HepG2 (cell line): ENCODE data around the gene ITIH2. TPM values are rescaled to one million over a fixed set of nuclear protein-coding genes. Genes with fewer than 3 reads are reported as not detected.

Source experiments
- ATAC-seq: fragments of 200-7000 bp; cut with Tn5 transposase; 3 replicates; pipeline ENCODE4 v1.9.1; 2020; ENCODE audit warnings: mild to moderate bottlenecking, moderate library complexity
- BruUV-seq: library from RNA; stranded (reverse); fragments of 400-500 nt; replicated peaks from 2 replicates; lab custom pipeline; 2021; lab: Mats Ljungman, UMichigan
- CTCF ChIA-PET: fragments of 300-600 bp; formaldehyde crosslinking; extraction: SDS; loops from one replicate; lab custom pipeline; 2021; ENCODE audit warnings: low total read pairs, inconsistent platforms, low intra/inter-chr PET ratio; lab: Yijun Ruan, JAX
- POLR2A ChIA-PET: fragments of 350-600 bp; sonication (Branson Sonifier 250); formaldehyde crosslinking; loops from one replicate; lab custom pipeline; 2020; ENCODE audit warnings: antibody characterized with exemption, inconsistent platforms; lab: Yijun Ruan, JAX
- DNase-seq: peaks from one replicate; pipeline ENCODE4 v3.0.0-alpha.2; 2015; ENCODE audit warnings: low spot score
- FAIRE-seq: peaks from 3 replicates; lab custom pipeline; 2011; peaks lifted over from hg19 to GRCh38; lab: Jason Lieb, UNC
- H2AFZ ChIP-seq: one replicate; pipeline ENCODE4 v1.6.1; 2011; ENCODE audit warnings: low read length, inconsistent platforms
- H3K27ac ChIP-seq: fragments of 300-600 bp; 3 replicates; pipeline ENCODE4 v1.8.0; 2011; ENCODE audit warnings: mixed run types, mild to moderate bottlenecking, mixed read lengths, low read length, inconsistent platforms; ENCODE audit not compliant: insufficient read depth; ENCODE audit errors: extremely low read length
- H3K27me3 ChIP-seq, 2 experiments: fragments of 200-600 bp in 1 of 2; 2 replicates in 1 of 2; 3 replicates in 1 of 2; pipeline versions ENCODE4 v1.6.0 to v1.8.0; 2011; ENCODE audit warnings: low read length in 2 of 2, mild to moderate bottlenecking in 2 of 2, moderate library complexity in 2 of 2, inconsistent platforms in 1 of 2; ENCODE audit not compliant: insufficient read depth in 2 of 2, control insufficient read depth in 1 of 2
- H3K36me3 ChIP-seq, 2 experiments: fragments of 200-600 bp in 1 of 2; replicated peaks in 1 of 2; 2 replicates in 1 of 2; 3 replicates in 1 of 2; pipeline versions ENCODE4 v1.5.1 to v1.8.0; 2011; ENCODE audit warnings: low read length in 2 of 2, inconsistent platforms in 1 of 2; ENCODE audit not compliant: insufficient read depth in 2 of 2, control insufficient read depth in 1 of 2
- H3K4me1 ChIP-seq: 2 replicates; pipeline ENCODE4 v1.5.1; 2012; ENCODE audit warnings: low read length, inconsistent platforms; ENCODE audit not compliant: insufficient read depth
- H3K4me2 ChIP-seq: 2 replicates; pipeline ENCODE4 v1.6.0; 2011; ENCODE audit warnings: low read depth, low read length, inconsistent platforms
- H3K4me3 ChIP-seq, 3 experiments: fragments of 200-600 bp in 1 of 3; sonication (generic), shearing (Covaris generic) in 1 of 3; replicated peaks in 1 of 3; 2 replicates each; pipeline ENCODE4 v1.5.1; 2011 to 2016; ENCODE audit warnings: low read length in 3 of 3, inconsistent platforms in 2 of 3, low read depth in 2 of 3, mild to moderate bottlenecking in 2 of 3, control low read depth in 1 of 3, mixed read lengths in 1 of 3; ENCODE audit not compliant: insufficient read depth in 1 of 3
- H3K79me2 ChIP-seq: one replicate; pipeline ENCODE4 v1.6.1; 2011; ENCODE audit warnings: low read length, inconsistent platforms; ENCODE audit not compliant: insufficient read depth
- H3K9ac ChIP-seq: 2 replicates; pipeline ENCODE4 v1.6.0; 2011; ENCODE audit warnings: mild to moderate bottlenecking, low read depth, low read length, inconsistent platforms; ENCODE audit not compliant: insufficient read depth
- H3K9me3 ChIP-seq: 2 replicates; pipeline ENCODE4 v1.5.1; 2012; ENCODE audit warnings: mild to moderate bottlenecking, low read length
- H4K20me1 ChIP-seq: 2 replicates; pipeline ENCODE4 v1.6.0; 2011; ENCODE audit warnings: inconsistent platforms, mild to moderate bottlenecking, low read length, moderate library complexity; ENCODE audit not compliant: insufficient read depth
- ARID3A ChIP-seq: IDR thresholded peaks from 2 replicates; pipeline ENCODE4 v1.6.1; 2012; ENCODE audit warnings: low read depth, low read length, improper control_type of control experiment
- DZIP1 ChIP-seq: sonication (generic); formaldehyde crosslinking; IDR thresholded peaks from 2 replicates; pipeline ENCODE4 v1.5.0; 2020; ENCODE audit warnings: mild to moderate bottlenecking, missing genetic modification reagents
- HNRNPK ChIP-seq: fragments of 200-400 bp; formaldehyde crosslinking; IDR thresholded peaks from 2 replicates; pipeline ENCODE4 v1.6.1; 2018; ENCODE audit warnings: low read length, low read depth, moderate library complexity, mild to moderate bottlenecking; ENCODE audit not compliant: poor library complexity, severe bottlenecking
- MLLT10 ChIP-seq: sonication (generic); formaldehyde crosslinking; IDR thresholded peaks from 2 replicates; pipeline ENCODE4 v1.4.0; 2020; ENCODE audit warnings: missing genetic modification reagents
- NR2F6 ChIP-seq, 2 experiments: IDR thresholded peaks; 2 replicates each; pipeline ENCODE4 v1.6.1; 2016; ENCODE audit warnings: antibody characterized with exemption in 1 of 2, mild to moderate bottlenecking in 1 of 2
- RBM22 ChIP-seq: fragments of 200-400 bp; formaldehyde crosslinking; optimal IDR thresholded peaks from 2 replicates; pipeline ENCODE3; 2017; ENCODE audit warnings: mild to moderate bottlenecking, low read length, moderate library complexity
- RBM39 ChIP-seq: fragments of 200-400 bp; formaldehyde crosslinking; IDR thresholded peaks from one replicate; pipeline ENCODE4 v1.6.1; 2018; ENCODE audit warnings: antibody characterized with exemption, mild to moderate bottlenecking, low read depth, low read length; ENCODE audit not compliant: poor library complexity, severe bottlenecking
- SP5 ChIP-seq: IDR thresholded peaks from 2 replicates; pipeline ENCODE4 v1.6.1; 2016; ENCODE audit warnings: low read depth, borderline replicate concordance
- STAG1 ChIP-seq: sonication (generic); formaldehyde crosslinking; IDR thresholded peaks from 2 replicates; pipeline ENCODE4 v1.4.0; 2020; ENCODE audit warnings: missing genetic modification reagents
- STAT5B ChIP-seq: sonication (generic); formaldehyde crosslinking; IDR thresholded peaks from 2 replicates; pipeline ENCODE4 v1.4.0; 2020; ENCODE audit warnings: missing genetic modification reagents
- ZKSCAN8 ChIP-seq: IDR thresholded peaks from 2 replicates; pipeline ENCODE4 v1.6.1; 2016; ENCODE audit warnings: borderline replicate concordance, missing genetic modification reagents, missing compliant biosample characterization
- ZMAT3 ChIP-seq: sonication (generic); formaldehyde crosslinking; conservative IDR thresholded peaks from 2 replicates; pipeline ENCODE4 v1.7.0; 2021; ENCODE audit warnings: missing genetic modification reagents
- ZNF44 ChIP-seq: sonication (generic); formaldehyde crosslinking; IDR thresholded peaks from 2 replicates; pipeline ENCODE4 v1.5.1; 2020; ENCODE audit warnings: mild to moderate bottlenecking, missing genetic modification reagents
- ZNF513 ChIP-seq: sonication (generic); formaldehyde crosslinking; conservative IDR thresholded peaks from 2 replicates; pipeline ENCODE4 v1.5.0; 2020; ENCODE audit warnings: missing genetic modification reagents
- ZNF577 ChIP-seq: sonication (generic); formaldehyde crosslinking; IDR thresholded peaks from 2 replicates; pipeline ENCODE4 v1.4.0; 2020; ENCODE audit warnings: mild to moderate bottlenecking, low read depth, missing genetic modification reagents, borderline replicate concordance
- ZNF644 ChIP-seq: IDR thresholded peaks from 2 replicates; pipeline ENCODE4 v1.6.1; 2016; ENCODE audit warnings: low read depth
- ZNF839 ChIP-seq: sonication (generic); formaldehyde crosslinking; IDR thresholded peaks from 2 replicates; pipeline ENCODE4 v1.4.0; 2020; ENCODE audit warnings: missing genetic modification reagents, mild to moderate bottlenecking, borderline replicate concordance
- WGBS: methylation state at CpG from one replicate; pipeline ENCODE4 v1.1.6; 2017; ENCODE audit warnings: low lambda C conversion rate; 5-methylcytosine and 5-hydroxymethylcytosine counted together
- in situ Hi-C: cut with HindIII; loops from 2 replicates; pipeline ENCODE4 v1.10.0; 2017; ENCODE audit warnings: low pct_unique_long_range_greater_than_20kb; ENCODE audit not compliant: extremely low pct_ligation_motif_present
- intact Hi-C: fragments of 100-400 bp; cut with micrococcal nuclease; formaldehyde crosslinking; loops from one replicate; pipeline ENCODE4 v1.10.0; 2022; ENCODE audit not compliant: unreplicated experiment
- polyA plus RNA-seq, 8 experiments: library from polyadenylated mRNA; depleted of rRNA in 3 of 8; stranded (reverse) in 7 of 8; unstranded in 1 of 8; fragments of >200 nt; fragmentation: Illumina TruSeq in 4 of 8; extraction: Trizol in 4 of 8; gene quantifications; 2 replicates each; pipeline versions ENCODE4 v1.2.1 to v1.2.3, GENCODE V29; 2011 to 2016; ENCODE audit warnings: low read depth in 4 of 8, missing spikeins in 1 of 8, mixed read lengths in 1 of 8; ENCODE audit not compliant: insufficient read depth in 1 of 8
- total RNA-seq, 5 experiments: library from RNA; depleted of rRNA; stranded (reverse); fragments of >200 nt; fragmentation: Illumina TruSeq; extraction: Trizol; gene quantifications; 2 replicates each; pipeline ENCODE4 v1.2.3, GENCODE V29; 2016; ENCODE audit warnings: low read depth in 1 of 5

The ITIH2 gene
- total and polyA plus RNA-seq, 2 of the 13 experiments (the other 11 are each of a cell fraction or from before 2014, with no cell fraction given) = 1,197 to 1,427 TPM

DNA sequence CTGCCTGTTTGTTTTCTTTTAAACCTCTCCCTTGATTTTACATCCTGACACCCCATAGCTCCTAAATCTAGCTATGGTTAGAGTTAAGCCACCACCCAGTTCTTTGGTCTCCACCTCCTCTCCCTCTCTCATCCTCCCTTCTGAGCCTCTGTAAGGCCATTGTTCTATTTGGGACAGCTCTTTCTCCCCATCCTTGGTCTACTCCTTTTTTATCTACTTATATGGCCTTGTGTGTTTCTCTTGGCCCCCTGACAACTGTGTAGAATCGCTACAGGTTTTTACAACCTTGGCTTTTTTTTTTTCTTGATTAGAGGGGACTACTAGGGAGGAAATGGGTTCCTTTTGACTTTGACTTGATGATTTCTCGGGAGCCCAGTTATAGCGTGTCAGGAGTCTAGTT, 33.0 kb upstream of the ITIH2 start (continued):
- TF ChIP-seq ZNF513 (CRISPR knock-in tag) (no peak), ZKSCAN8 (CRISPR knock-in tag) (no peak), ZNF577 (no peak), ARID3A (no peak), MLLT10 (CRISPR knock-in tag) (no peak), STAG1 (CRISPR knock-in tag) (no peak), SP5 (CRISPR knock-in tag) (no peak), STAT5B (no peak), RBM22 (no peak), NR2F6 (IDR thresholded peaks at IDR 0.05) (no peak), NR2F6 (CRISPR knock-in tag; IDR thresholded peaks at IDR 0.05) (no peak)

DNA sequence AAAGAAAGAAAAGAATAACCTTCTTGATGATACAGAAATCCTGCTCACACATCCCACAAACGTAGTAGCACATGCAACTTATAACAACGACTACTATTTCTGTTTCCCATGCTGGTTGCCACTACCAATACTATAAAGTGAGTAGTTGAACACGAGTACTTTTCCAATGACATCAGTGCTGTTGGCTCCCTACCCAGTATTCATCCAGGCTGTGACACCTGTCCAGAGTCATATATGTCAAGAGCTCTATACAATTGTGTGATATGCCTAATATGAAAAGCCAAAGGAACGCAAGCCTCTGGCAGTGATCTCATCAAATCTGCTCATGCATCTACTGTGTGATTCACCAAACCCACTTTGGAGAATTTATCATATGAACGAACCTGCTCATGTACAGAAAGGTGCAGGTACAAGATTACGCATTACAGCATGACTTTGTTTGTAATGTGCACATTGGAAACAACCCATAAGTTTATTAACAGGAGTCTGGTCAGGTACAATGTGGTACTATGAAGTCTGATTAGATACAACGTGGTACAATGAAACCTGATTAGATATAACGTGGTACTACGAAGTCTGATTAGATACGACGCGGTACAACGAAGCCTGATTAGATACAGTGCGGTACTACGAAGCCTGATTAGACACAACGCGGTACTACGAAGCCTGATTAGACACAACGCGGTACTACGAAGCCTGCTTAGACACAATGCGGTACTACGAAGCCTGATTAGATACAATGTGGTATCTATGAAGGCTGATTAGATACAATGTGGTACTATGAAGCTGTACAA, 30.6 kb upstream of the ITIH2 start:
- DNase-seq (no peak), ATAC-seq (no peak)
- POLR2A ChIA-PET = no interaction called here
- no TSS peak for BruUV-seq
- CTCF ChIA-PET = no interaction called here
- Histone ChIP-seq H3K4me3 (no peak overlapping the region), H3K27ac (no peak overlapping the region), H3K4me1 (no peaks in the 10 kb centered on the region), H3K9me3 (no peaks in the 10 kb centered on the region), H3K9ac (no peak overlapping the region), H2AFZ (no peak overlapping the region), H3K27me3 (peaks cover 0 to 33% of the 10 kb centered on the region in 2 experiments; a peak in 3 of 5 replicates), H3K79me2 (no peaks in the 10 kb centered on the region), H4K20me1 (no peaks in the 10 kb centered on the region)
- 74% methylated on average over 23 of the region's 23 CpGs for WGBS
- intact Hi-C loops = no loop called here
- in situ Hi-C loops = no loop called here
- TF ChIP-seq ZNF644 (CRISPR knock-in tag) (no peak), ZMAT3 (CRISPR knock-in tag) (no peak), HNRNPK (peak; percentile 11), RBM39 (no peak), ZNF44 (no peak), DZIP1 (CRISPR knock-in tag) (no peak), ZNF839 (CRISPR knock-in tag) (no peak)
- TF ChIP-seq, all 625 proteins: peak for 1
- no peaks in the 10 kb centered on the region for H3K36me3 ChIP-seq
- no peak overlapping the region for H3K4me2 ChIP-seq
- FAIRE-seq = no peak
